ENCODE results near the gene LAMA4.

The LAMA4 gene

GRCh38 chr6:112224088-112224487 is 30.3 kb downstream of the LAMA4 start:
- DNase-seq (ENCODE audit: insufficient read length, low spot score) (no peak), FAIRE-seq (no peak)
- no peak for TF ChIP-seq POLR2A (IDR thresholded peaks at IDR 0.05; ENCODE audit: low read depth, low read length)

GRCh38 chr6:112223070-112223861 is 31.1 kb downstream of the LAMA4 start:
- no peak for TF ChIP-seq POLR2A (IDR thresholded peaks at IDR 0.05; ENCODE audit: low read depth, low read length)

GRCh38 chr6:112221981-112222852 is 32.1 kb downstream of the LAMA4 start:
- DNase-seq (ENCODE audit: insufficient read length, low spot score) (no peak), FAIRE-seq (peak; percentile 55)
- no peak for TF ChIP-seq POLR2A (IDR thresholded peaks at IDR 0.05; ENCODE audit: low read depth, low read length)

More at GRCh38 chr6:112223070-112223861, 31.1 kb downstream of the LAMA4 start:
- FAIRE-seq = no peak
- no peak for DNase-seq (ENCODE audit: insufficient read length, low spot score)

- DNase-seq (ENCODE audit: insufficient read length, low spot score) (no peak), FAIRE-seq (no peak)
- TF ChIP-seq POLR2A (IDR thresholded peaks at IDR 0.05; ENCODE audit: low read depth, low read length) = no peak
These were observed 32.8 kb downstream of the LAMA4 start for GRCh38 chr6:112221561-112221960.

GRCh38 chr6:112218563-112218962 is 35.8 kb downstream of the LAMA4 start:
- no peak for TF ChIP-seq POLR2A (IDR thresholded peaks at IDR 0.05; ENCODE audit: low read depth, low read length)

GRCh38 chr6:112216662-112217551 is 37.5 kb downstream of the LAMA4 start:
- FAIRE-seq = peak; percentile 84
- DNase-seq (ENCODE audit: insufficient read length, low spot score) = no peak
- no peak for TF ChIP-seq POLR2A (IDR thresholded peaks at IDR 0.05; ENCODE audit: low read depth, low read length)

More at GRCh38 chr6:112218563-112218962, 35.8 kb downstream of the LAMA4 start:
- no peak for DNase-seq (ENCODE audit: insufficient read length, low spot score)
- peak; percentile 96 for FAIRE-seq

- TF ChIP-seq POLR2A (IDR thresholded peaks at IDR 0.05; ENCODE audit: low read depth, low read length) = no peak
- no peak for DNase-seq (ENCODE audit: insufficient read length, low spot score)
- no peak for FAIRE-seq
These were observed 38.7 kb downstream of the LAMA4 start for GRCh38 chr6:112215488-112216284.

- DNase-seq (ENCODE audit: insufficient read length, low spot score) (no peak), FAIRE-seq (no peak)
- TF ChIP-seq POLR2A (IDR thresholded peaks at IDR 0.05; ENCODE audit: low read depth, low read length) = no peak
These were observed 39.6 kb downstream of the LAMA4 start for GRCh38 chr6:112214739-112215269.

GRCh38 chr6:112210852-112211251 is 43.5 kb downstream of the LAMA4 start:
- DNase-seq (ENCODE audit: insufficient read length, low spot score) (no peak), FAIRE-seq (no peak)
- no peak for TF ChIP-seq POLR2A (IDR thresholded peaks at IDR 0.05; ENCODE audit: low read depth, low read length)

GRCh38 chr6:112209131-112209530 is 45.2 kb downstream of the LAMA4 start:
- TF ChIP-seq POLR2A (IDR thresholded peaks at IDR 0.05; ENCODE audit: low read depth, low read length) = no peak
- DNase-seq (ENCODE audit: insufficient read length, low spot score) (no peak), FAIRE-seq (no peak)

GRCh38 chr6:112207776-112208175 is 46.6 kb downstream of the LAMA4 start:
- DNase-seq (ENCODE audit: insufficient read length, low spot score) (no peak), FAIRE-seq (no peak)
- TF ChIP-seq POLR2A (IDR thresholded peaks at IDR 0.05; ENCODE audit: low read depth, low read length) = no peak

- no peak for TF ChIP-seq POLR2A (IDR thresholded peaks at IDR 0.05; ENCODE audit: low read depth, low read length)
- FAIRE-seq (no peak), DNase-seq (ENCODE audit: insufficient read length, low spot score) (no peak)
These were observed 47.2 kb downstream of the LAMA4 start for GRCh38 chr6:112207131-112207530.

GRCh38 chr6:112206110-112206458 is 48.3 kb downstream of the LAMA4 start:
- no peak for TF ChIP-seq POLR2A (IDR thresholded peaks at IDR 0.05; ENCODE audit: low read depth, low read length)
- DNase-seq (ENCODE audit: insufficient read length, low spot score) (no peak), FAIRE-seq (no peak)

All from H54 (cell line).